Neural crest cell (in vitro differentiated cells): ENCODE data around the gene RAVER2. TPM values are rescaled to one million over a fixed set of nuclear protein-coding genes. Genes with fewer than 3 reads are reported as not detected.

Experiments used
- DNase-seq: peaks from one replicate; pipeline ENCODE4 v3.0.0; 2021; ENCODE audit warnings: low read depth, mixed read lengths, low spot score
- H3K27ac Mint-ChIP-seq: one replicate; pipeline ENCODE4 v1.8.0; 2021; ENCODE audit warnings: mild to moderate bottlenecking, mixed read lengths; ENCODE audit not compliant: unreplicated experiment
- H3K27me3 Mint-ChIP-seq: 2 replicates; pipeline ENCODE4 v1.8.0; 2021; ENCODE audit warnings: low read depth, mild to moderate bottlenecking, mixed read lengths
- H3K36me3 Mint-ChIP-seq: 2 replicates; pipeline ENCODE4 v1.8.0; 2021; ENCODE audit warnings: low read depth, mild to moderate bottlenecking, mixed read lengths
- H3K4me1 Mint-ChIP-seq: 2 replicates; pipeline ENCODE4 v1.8.0; 2021; ENCODE audit warnings: mixed read lengths
- H3K4me3 Mint-ChIP-seq: one replicate; pipeline ENCODE4 v1.8.0; 2021; ENCODE audit warnings: mild to moderate bottlenecking, mixed read lengths
- H3K9me3 Mint-ChIP-seq: 2 replicates; pipeline ENCODE4 v1.8.0; 2021; ENCODE audit warnings: mixed read lengths
- CTCF ChIP-seq: fragments of 200-600 bp; sonication (generic); conservative IDR thresholded peaks from 2 replicates; pipeline ENCODE4 v1.5.0; 2021; ENCODE audit warnings: antibody characterized with exemption, mild to moderate bottlenecking
- total RNA-seq: library from RNA; stranded (reverse); gene quantifications from 2 replicates; pipeline ENCODE4 v1.2.1, GENCODE V29; 2021

Gene RAVER2
- total RNA-seq, 1 donor from 2014 or later: 27.8 TPM

GRCh38 chr1:64849942-64850341 is 105.1 kb downstream of the RAVER2 start:
- no peak for TF ChIP-seq CTCF
- peaks cover 5% of the 10 kb centered on the region for H3K36me3 Mint-ChIP-seq

GRCh38 chr1:64850846-64851245 is 106.0 kb downstream of the RAVER2 start:
- Mint-ChIP-seq H3K9me3 (no peaks in the 10 kb centered on the region), H3K4me3 (no peak overlapping the region), H3K27ac (no peak overlapping the region), H3K4me1 (no peaks in the 10 kb centered on the region), H3K27me3 (no peaks in the 10 kb centered on the region), H3K36me3 (peaks cover 5% of the 10 kb centered on the region)
- no peak for TF ChIP-seq CTCF
- DNase-seq: no peak

More at GRCh38 chr1:64849942-64850341, 105.1 kb downstream of the RAVER2 start:
- no peaks in the 10 kb centered on the region for H3K4me1 Mint-ChIP-seq
- DNase-seq: no peak
- no peaks in the 10 kb centered on the region for H3K27me3 Mint-ChIP-seq
- no peaks in the 10 kb centered on the region for H3K9me3 Mint-ChIP-seq
- H3K4me3 Mint-ChIP-seq: no peak overlapping the region
- no peak overlapping the region for H3K27ac Mint-ChIP-seq

GRCh38 chr1:64851664-64852063 is 106.8 kb downstream of the RAVER2 start:
- no peaks in the 10 kb centered on the region for H3K9me3 Mint-ChIP-seq
- DNase-seq: no peak
- no peaks in the 10 kb centered on the region for H3K27me3 Mint-ChIP-seq
- H3K27ac Mint-ChIP-seq: no peak overlapping the region
- H3K36me3 Mint-ChIP-seq: no peaks in the 10 kb centered on the region
- no peaks in the 10 kb centered on the region for H3K4me1 Mint-ChIP-seq
- no peak for TF ChIP-seq CTCF
- no peak overlapping the region for H3K4me3 Mint-ChIP-seq

GRCh38 chr1:64854674-64855073 is 109.8 kb downstream of the RAVER2 start:
- Mint-ChIP-seq H3K9me3 (no peaks in the 10 kb centered on the region), H3K27me3 (no peaks in the 10 kb centered on the region), H3K27ac (no peak overlapping the region), H3K4me3 (no peak overlapping the region), H3K36me3 (peaks cover 7% of the 10 kb centered on the region), H3K4me1 (no peaks in the 10 kb centered on the region)
- no peak for DNase-seq
- TF ChIP-seq CTCF: no peak

GRCh38 chr1:64855557-64855956 is 110.7 kb downstream of the RAVER2 start:
- no peak for DNase-seq
- Mint-ChIP-seq H3K36me3 (peaks cover 9% of the 10 kb centered on the region), H3K27ac (no peak overlapping the region), H3K27me3 (no peaks in the 10 kb centered on the region), H3K4me3 (no peak overlapping the region), H3K4me1 (no peaks in the 10 kb centered on the region), H3K9me3 (no peaks in the 10 kb centered on the region)
- TF ChIP-seq CTCF: no peak

GRCh38 chr1:64856553-64856952 is 111.7 kb downstream of the RAVER2 start:
- peaks cover 9% of the 10 kb centered on the region for H3K36me3 Mint-ChIP-seq
- DNase-seq: no peak
- TF ChIP-seq CTCF: no peak
- no peaks in the 10 kb centered on the region for H3K27me3 Mint-ChIP-seq
- no peak overlapping the region for H3K4me3 Mint-ChIP-seq
- H3K27ac Mint-ChIP-seq: peak overlapping the region; percentile 19
- H3K4me1 Mint-ChIP-seq: peaks cover 6% of the 10 kb centered on the region
- H3K9me3 Mint-ChIP-seq: no peaks in the 10 kb centered on the region
